GM19452 (cell line): ENCODE measurements around the gene NIN.
"Not testable (repeated sequence)": the region's sequence is repeated elsewhere in the genome, so short reads cannot be mapped to it uniquely, and the experiment has no call there.

Source experiments
- ATAC-seq: cut with Tn5 transposase; IDR thresholded peaks from one replicate; pipeline ENCODE4 v1.9.1; 2021; ENCODE audit not compliant: unreplicated experiment

NIN gene

DNA sequence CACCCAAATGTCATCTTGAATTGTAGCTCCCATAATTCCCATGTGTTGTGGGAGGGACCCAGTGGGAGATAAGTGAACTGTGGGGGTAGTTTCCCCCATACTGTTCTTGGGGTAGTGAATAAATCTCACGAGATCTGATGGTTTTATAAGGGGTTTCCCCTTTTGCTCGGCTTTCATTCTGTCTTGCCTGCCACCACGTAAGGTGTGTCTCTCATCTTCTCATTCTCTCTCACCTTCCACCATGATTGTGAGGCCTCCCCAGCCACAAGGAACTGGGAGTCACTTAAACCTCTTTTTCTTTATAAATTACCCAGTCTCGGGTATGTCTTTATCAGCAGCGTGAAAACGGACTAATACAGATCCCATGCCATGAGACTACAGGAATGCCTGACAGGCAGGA is 11.7 kb downstream of the NIN start:
- ATAC-seq, result not testable (repeated sequence)

DNA sequence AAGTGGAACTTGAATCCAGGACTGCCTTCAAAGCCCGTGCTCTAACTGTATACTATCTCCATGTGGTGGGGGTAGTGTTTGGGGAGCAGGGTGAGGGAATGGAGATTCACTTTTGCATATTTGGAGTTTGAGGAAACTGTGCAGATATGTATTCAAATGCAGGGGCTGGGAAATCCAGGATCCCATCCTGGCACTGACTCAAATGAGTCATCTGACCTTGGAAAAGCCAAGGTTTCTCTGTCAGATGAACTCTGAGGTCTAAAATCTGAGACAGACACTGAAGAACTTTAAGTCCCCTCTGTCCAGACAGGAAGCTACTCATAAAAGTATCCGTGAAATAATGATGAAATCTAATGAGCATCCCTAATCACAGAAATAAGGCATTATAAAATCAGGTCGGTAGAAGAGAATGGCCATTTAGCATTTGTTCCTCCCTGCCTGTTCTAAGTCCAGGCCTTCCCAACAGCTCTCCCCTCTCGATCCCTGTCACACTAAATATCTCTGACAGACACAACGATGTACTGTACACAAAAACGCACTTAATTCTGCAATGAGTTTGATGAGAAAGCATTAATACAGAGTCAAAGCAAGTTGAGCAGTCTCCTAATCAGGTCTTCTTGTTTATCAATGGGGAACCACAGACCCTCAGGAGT is 14.4 kb downstream of the NIN start:
- no peak for ATAC-seq

DNA sequence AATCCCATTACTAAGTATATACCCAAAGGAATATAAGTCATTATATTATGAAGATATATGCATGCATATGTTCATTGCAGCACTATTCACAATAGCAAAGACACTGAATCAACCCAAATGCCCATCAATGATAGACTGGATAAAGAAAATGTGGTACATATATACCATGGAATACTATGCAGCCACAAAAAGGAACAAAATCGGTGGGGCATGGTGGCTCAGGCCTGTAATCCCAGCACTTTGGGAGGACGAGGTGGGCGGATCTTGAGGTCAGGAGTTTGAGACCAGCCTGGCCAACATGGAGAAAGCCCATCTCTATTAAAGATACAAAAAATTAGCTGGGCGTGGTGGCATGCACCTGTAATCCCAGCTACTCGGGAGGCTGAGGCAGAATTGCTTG is 15.4 kb downstream of the NIN start:
- not testable (repeated sequence) for ATAC-seq

DNA sequence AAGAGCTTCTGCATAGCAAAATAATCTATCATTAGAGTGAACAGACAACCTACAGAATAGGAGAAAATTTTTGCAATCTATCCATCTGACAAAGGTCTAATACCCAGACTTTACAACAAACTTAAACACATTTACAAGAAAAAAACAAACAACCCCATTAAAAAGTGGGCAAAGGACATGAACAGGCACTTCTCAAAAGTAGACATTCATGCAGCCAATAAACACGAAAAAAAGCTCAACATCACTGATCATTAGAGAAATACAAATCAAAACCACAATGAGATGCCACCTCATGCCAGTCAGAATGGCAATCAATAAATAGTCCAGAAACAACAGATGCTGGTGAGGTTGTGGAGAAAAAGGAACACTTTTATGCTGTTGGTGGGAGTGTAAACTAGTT is 15.9 kb downstream of the NIN start:
- not testable (repeated sequence) for ATAC-seq

DNA sequence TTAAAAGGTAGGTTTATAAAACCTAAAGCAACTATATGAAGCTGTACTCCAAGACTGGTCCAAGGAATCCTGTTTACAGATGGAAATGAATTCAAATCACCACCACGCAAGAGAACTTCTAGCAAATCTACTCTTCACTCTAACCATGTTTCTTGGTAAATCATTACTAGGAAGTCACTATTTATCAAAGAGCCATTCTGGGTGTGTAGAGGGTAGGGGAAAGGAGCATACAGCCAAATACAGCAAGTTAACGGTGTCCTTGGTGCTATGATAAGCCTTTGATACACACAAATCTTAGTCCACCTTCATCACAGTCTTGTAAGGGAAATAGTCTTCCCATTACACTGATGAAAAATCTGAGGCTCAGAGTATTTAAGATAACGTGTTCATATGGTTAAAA is 16.8 kb downstream of the NIN start:
- ATAC-seq, result no peak

DNA sequence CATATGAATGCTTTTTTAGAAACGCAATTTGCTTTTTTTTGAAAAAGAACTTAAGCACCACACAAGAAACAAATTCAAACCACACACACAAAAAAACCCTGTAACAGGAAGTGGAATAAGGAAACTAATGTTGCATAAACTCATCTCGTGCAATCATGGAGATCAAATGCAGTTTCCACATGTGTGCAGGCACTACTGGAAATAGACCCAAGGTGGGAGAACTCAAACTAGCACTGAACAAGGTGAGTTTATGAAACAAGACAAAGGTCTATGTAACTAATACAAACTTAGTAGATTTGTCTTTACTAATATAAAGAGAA is 17.5 kb downstream of the NIN start:
- no peak for ATAC-seq

DNA sequence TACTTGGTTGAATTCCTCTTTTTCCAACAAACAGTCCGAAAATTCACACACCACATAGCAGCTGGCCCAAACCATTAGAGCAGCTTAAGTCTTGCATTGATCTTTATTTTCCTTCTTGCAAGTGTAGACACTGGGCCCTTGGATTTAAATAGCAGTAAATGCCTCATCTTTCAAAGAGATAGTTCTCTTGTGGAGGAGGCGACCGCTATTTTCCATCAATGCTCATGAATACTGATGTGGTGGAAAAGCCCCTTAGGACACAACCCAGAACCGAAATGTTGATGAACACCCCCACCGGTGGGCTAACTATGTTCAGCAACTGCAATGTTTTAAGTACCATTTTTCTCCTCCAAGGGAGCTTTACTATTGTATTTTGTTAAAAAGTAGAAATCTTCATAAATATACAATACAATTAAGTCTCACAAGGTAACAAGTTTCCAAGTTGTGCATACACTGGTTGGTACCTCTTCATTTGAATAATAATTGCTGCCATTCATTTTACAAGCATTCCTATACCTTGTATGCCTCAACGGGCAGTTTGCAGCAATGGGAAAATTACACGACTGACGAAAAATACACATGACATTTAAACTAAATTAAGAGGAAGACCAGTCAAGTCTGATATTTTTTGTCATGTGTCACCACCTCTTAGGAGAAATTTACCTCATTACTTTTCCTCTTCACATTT is 18.0 kb downstream of the NIN start:
- ATAC-seq, result no peak

DNA sequence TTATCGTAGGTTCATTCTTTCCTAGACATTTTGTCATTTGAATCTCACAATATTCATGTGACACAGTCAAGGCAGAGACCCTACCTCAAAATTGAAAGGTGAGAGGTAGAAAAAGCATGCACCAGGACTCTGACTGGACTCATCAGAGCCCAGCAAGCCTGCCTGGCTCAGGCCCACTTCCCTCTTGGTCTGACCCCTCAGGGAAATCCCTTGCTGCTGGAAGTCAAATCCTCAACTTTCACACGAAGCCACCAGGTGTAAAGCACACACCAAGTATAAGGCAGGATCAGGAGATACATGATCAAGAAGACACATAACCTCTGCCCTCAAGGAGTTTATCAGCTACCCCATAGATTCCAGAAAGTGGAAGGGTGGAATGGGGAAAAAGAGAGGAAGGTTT is 18.8 kb downstream of the NIN start:
- ATAC-seq, result no peak

DNA sequence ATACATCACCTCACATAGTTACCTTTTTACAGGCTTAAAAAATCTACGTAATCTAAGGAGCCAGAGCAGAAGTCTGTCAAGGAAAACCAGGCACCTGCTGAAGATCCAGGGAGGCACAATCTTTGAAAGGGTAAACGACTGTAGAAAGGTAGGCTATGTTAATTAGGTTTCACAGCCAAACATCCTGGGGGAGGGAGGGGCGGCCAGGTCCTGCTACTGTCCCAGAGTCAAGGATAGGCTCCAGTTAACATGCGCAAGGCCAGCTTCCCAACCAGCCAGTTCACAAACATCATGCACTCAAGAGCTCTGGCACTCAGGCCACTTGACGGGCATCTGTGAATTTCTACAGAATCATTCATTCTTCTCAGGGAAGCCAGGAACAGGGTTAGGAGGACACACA is 22.9 kb downstream of the NIN start:
- no peak for ATAC-seq

DNA sequence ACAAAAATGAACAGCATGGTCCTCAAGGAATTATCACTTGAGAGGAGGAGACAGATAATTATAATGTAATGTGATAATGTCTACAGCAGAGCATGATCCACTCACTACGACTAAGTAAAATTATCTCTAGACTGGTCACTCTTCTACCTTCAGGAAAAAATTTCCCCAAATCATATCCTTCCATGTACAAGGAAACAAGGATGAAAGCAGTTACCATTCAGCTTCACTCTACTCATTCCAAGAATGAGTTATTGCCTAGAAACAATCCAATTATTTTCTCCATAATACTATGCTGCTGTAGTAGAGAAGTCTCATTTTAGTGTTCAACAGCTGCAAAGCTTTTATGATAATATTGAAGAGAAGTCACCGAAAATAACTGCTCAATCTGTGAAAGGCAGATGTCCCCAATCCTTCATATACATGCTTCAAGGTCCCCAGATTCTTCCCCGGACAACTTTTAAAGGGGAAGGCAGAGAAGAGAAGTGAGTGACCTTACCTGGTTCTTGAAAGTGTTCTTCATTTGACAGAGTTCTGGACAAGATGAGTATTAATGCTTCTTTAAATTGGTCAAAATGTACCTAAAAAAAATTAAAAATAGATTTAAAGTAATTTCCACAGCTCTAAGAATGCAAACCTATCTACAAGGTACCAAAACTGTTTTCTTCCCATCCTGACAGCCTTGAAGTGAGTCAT is 24.6 kb downstream of the NIN start:
- no peak for ATAC-seq

DNA sequence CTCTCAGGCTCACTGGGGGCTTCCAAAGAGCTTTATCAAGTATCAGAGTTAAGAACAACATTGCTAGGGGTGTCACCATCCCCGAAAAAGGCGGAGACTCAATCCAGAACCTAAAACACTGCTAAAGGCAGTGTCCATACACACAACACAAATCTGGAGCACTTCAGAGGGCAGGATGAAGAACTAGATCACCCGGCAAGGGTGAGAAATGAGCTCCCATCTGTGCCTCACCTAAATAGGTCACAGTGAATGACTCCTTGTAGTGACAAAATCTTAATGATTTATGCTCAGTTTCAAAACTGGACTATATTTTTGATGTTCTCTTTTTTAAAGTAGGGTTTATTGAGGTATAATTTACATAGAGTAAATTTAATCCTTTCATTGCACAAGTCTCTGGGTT is 25.6 kb downstream of the NIN start:
- ATAC-seq, result no peak

DNA sequence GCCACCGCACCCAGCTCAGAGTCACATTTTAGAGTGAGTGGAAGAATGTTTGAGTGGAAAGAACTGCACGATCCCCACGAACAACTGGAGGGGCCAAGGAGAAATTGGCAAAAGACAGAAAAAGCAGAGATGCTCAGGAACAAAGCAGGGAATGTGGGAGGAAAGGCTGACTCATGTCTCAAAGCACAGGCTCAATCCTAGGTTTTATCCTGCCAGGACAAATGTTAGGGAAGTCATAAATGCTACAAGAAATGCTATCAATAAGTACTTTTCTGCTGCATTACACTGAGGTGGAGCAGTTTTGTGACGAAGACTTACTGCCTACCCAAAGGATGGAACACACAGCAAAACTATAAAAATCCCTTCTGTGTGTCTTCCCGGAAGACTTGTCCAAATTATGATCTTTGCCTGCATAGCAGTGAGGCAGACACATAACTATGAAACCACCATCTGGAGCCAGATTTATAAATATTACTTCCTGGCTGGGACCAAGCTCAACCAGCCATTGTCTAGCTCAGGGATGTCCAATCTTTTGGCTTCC is 26.7 kb downstream of the NIN start:
- ATAC-seq, result no peak

DNA sequence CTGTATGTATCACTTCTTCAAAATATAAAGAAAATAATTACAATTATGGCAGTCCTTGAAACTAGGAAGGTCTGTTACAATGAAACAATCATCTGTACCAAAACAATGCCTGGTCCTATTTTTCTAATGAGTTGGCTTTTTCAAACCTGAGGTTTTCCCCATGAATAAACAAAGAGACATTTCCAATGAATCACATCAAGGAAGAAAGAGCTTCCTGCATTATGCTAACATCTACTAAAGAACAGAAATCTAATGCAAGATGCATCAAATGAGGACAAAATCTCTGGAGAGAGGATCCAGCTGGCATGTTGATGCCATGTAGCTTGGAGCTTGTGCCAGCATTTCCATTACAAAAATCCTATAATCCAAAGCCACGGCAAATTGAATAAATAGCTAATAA is 29.3 kb downstream of the NIN start:
- ATAC-seq, result no peak

DNA sequence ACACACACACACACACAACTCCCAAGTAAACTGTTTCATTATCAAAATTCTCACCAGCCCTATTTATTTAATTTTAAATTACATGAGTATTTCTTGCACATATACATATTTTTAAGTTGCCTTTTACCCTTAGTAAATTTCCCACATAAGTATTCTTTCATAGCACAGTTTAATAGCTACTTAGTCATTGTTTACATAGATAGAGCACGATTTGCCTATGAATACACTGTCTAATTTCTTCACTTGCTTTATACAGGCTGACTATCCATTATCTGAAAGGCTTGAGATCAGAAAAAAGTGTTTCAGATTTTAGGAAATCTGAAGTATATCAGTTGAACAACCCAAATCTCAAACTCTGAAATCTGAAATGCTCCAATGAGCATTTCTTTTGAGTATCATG is 30.9 kb downstream of the NIN start:
- no peak for ATAC-seq

DNA sequence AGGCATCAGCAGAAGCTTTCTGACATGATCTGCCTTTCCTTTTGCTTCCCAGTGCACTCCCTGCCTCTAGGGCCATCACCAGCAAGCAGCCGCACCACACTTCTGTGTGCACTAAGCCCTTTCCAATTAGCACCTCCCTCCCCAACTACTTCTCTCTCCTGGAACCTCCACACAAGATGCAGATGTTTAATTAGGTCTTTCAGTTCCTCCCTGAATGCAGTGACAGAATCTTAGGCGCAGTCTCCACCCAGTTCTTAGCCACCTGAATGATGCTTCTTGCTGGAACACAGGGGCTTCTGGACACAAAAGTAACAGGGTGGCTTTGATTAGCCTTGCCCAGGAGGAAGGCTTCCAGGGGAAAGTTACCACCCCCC is 32.9 kb downstream of the NIN start:
- ATAC-seq, result peak; percentile 62

DNA sequence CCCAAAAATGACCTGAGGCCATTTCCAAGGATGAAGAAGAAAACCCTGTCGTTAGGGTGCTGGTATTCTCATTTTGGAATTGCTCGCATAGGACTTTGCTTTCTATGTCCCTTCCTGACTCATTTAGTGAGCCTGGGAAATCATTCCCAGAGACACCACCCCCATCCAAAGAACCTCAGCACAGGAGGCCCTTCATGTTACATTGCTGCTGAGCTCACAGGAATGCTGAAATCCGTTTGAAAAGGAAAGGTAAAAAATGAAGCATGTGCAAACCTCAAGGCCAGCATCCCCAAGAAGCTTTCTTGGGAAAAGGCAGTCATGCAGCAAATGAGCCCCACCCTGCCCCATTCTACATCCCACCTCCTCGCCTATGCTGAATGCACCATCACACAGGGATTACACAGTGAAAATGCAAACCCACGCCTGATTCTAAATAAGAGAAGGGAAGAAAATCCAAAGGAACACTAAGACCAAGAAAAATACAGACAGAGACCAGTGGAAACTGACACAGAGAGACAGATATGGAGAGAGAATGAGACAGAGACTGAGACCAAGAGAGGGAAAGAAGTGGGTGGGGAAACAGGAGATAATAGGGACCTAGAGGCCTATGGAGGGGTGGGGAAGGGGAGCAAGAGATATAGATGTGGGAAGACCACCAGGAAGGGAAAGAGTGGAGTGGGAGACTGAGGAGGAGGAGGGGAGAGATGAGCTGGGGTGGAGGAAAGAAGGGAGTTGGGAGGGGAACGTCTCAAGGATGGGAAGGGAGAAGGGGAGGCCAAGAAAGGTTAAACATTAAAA is 33.5 kb downstream of the NIN start:
- ATAC-seq, result no peak

DNA sequence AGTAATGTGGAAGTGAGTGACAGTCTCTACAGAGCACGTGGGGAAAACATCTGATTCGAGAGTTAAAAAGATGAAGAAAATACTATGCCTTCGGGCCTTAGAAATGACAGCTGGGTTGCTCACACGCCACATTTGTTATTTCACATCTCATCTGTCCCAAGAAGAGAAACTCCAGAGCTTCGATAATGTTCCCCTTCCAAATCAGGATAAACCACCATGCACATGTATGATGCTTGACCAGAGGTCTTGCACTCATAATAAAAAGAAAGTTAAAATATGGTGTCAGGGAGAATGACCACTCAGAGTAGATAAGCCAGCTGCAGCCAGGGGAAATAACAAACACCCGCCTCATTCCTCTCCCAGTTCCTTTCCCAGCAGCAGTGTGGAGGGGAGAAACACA is 34.6 kb downstream of the NIN start:
- no peak for ATAC-seq

DNA sequence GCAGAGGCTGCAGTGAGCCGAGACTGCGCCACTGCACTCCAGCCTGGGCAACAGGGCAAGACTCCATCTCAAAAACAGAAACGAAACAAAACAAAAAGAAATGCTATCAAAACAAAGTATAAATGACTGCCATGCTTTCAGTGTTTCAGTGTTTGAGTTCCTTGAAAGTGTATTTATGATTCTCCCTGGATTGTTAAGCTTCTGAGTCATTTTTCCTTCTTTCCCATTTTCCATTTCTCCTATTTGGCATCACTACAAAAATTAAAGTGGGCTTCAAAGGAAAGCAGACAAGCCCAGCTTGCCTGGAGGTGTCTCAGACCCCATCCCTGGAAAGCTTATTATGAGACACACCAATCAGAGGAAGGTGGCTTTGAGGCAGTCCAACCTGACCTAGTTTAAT is 35.1 kb downstream of the NIN start:
- no peak for ATAC-seq

DNA sequence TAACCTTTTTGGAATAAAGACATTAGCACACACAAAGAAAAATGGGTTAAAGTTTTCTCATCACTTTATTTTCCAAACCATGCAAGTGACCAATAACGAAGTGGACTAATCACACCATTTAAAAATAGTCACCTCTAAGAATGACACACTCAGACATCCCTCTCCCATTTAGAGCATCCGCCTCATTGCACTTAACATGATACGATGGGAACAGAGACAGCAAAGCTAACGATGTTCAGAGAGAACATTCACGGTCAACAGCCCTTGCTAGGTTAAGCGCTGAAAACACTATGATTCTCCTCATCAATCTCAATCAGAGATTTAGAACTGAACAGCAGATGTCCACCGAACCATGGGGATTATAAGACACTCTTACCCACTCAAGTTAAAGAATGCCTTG is 35.8 kb downstream of the NIN start:
- no peak for ATAC-seq

DNA sequence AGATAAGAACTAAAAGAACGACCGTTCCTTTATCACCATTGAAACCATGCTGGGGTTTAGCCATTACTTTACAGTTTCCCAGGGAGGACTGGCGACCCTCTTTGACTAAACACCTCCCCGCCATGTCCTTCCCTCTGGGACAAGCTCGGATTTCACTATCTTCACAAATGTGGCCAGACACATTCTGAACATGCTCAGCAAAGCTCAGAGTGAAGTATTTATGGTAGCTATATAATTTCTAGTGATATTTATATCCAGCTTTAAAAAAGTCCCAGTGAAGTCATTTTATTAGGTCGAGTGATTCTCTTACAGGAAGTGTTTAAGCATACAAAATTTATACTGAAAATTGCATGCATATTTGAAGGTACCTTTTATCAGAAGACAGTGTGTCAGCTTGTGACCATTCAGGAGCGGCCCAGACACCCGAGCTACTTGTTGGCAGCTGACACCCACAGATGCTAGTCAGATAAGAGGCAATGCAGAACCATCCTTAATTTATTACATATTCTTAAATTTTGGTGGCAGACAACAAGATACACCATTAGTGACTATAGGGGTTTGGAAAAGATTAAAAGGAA is 36.8 kb downstream of the NIN start:
- no peak for ATAC-seq

DNA sequence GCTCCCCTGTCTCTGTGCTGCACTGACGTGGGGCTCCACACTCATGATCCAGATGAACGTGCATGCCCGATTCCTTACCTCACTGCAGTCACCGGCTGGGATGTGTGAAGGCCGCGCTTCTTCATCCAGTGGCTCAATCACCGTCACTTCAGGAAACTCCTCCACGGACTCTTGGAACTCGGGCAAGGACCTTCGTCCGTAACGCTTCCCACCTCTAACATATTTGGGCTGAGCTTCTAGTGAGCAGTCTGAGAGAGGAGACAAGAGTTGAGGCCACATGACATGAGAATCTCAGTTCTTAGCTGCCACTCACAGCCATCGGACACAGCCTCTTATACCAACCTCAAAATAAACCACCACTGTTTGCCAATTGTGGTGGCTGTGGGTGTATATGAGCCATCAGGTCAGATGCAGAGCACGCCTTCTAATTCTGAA is 38.3 kb downstream of the NIN start:
- no peak for ATAC-seq
